ENCODE data around the gene TNS3. TPM values are rescaled to one million over a fixed set of nuclear protein-coding genes. Genes with fewer than 3 reads are reported as not detected.
"Not testable (repeated sequence)": the region's sequence is repeated elsewhere in the genome, so short reads cannot be mapped to it uniquely, and the experiment has no call there.

Gene TNS3
- total and polyA plus RNA-seq, 5 donors from 2014 or later: 1.4 TPM; not detected in 4

- no peak overlapping the region for H3K4me3 Mint-ChIP-seq
- Histone ChIP-seq H3K4me1 (ENCODE audit: control insufficient read depth, insufficient read depth, low read length, poor library complexity, severe bottlenecking) (no peaks in the 10 kb centered on the region), H3K9me3 (ENCODE audit: control insufficient read depth in 2 of 2, low read length in 2 of 2) (peaks cover 2 to 16% of the 10 kb centered on the region in 2 experiments), H3K27ac (ENCODE audit: insufficient read depth, low read length, poor library complexity, severe bottlenecking) (no peak overlapping the region), H3K27me3 (ENCODE audit: control insufficient read depth, insufficient read depth, low read length) (no peaks in the 10 kb centered on the region), H3K4me3 (ENCODE audit: low read depth, low read length) (no peak overlapping the region), H3K36me3 (ENCODE audit: control insufficient read depth, insufficient read depth, low read length) (no peaks in the 10 kb centered on the region)
- H3K27ac Mint-ChIP-seq: no peak overlapping the region
- ATAC-seq (ENCODE audit: low read depth in 2 of 2): peak; percentile 23 to 26
- no peaks in the 10 kb centered on the region for H3K27me3 Mint-ChIP-seq
- no peak for DNase-seq
- peaks cover 0 to 2% (median 0%) of the 10 kb centered on the region in 4 donors for H3K4me1 Mint-ChIP-seq
- peaks cover 2 to 14% (median 4%) of the 10 kb centered on the region in 7 donors for H3K9me3 Mint-ChIP-seq
- H3K36me3 Mint-ChIP-seq: no peaks in the 10 kb centered on the region
Observed at GRCh38 chr7:47600199-47601118, 18.5 kb upstream of the TNS3 start.

DNA sequence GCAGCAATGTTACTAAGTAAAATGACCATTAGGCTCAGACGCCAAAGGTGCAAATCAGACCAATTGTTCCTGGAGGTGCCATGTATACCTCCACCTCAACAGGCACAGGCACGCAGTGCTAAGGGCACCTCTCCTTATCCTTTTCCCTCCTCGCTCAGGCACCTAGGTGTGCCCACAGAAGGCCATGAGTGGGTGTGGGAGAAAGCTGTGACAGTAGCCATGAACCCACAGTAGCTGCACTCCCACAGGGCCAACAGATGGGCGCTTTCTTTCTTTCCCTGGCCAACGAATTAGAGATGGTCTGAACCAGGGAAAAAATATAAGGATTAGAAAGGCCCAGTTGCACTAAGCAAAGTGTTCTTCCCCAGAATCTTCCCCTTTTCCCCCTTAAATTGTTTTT is 15.5 kb upstream of the TNS3 start:
- Histone ChIP-seq H3K27me3 (ENCODE audit: control insufficient read depth, insufficient read depth, low read length) (no peaks in the 10 kb centered on the region), H3K9me3 (ENCODE audit: control insufficient read depth in 2 of 2, low read length in 2 of 2) (peaks cover 2 to 16% of the 10 kb centered on the region in 2 experiments), H3K36me3 (ENCODE audit: control insufficient read depth, insufficient read depth, low read length) (no peaks in the 10 kb centered on the region), H3K4me1 (ENCODE audit: control insufficient read depth, insufficient read depth, low read length, poor library complexity, severe bottlenecking) (no peaks in the 10 kb centered on the region), H3K27ac (ENCODE audit: insufficient read depth, low read length, poor library complexity, severe bottlenecking) (no peak overlapping the region), H3K4me3 (ENCODE audit: low read depth, low read length) (no peak overlapping the region)
- H3K36me3 Mint-ChIP-seq: no peaks in the 10 kb centered on the region
- H3K9me3 Mint-ChIP-seq: peaks cover 2 to 16% (median 4%) of the 10 kb centered on the region in 7 donors
- H3K27me3 Mint-ChIP-seq: no peaks in the 10 kb centered on the region
- no peak overlapping the region for H3K4me3 Mint-ChIP-seq
- no peak overlapping the region for H3K27ac Mint-ChIP-seq
- no peak for ATAC-seq (ENCODE audit: low read depth in 2 of 2)
- peaks cover 0 to 2% (median 0%) of the 10 kb centered on the region in 4 donors for H3K4me1 Mint-ChIP-seq
- DNase-seq: no peak

- H3K27ac Mint-ChIP-seq: no peak overlapping the region
- H3K9me3 Mint-ChIP-seq: peaks cover 2 to 16% (median 4%) of the 10 kb centered on the region in 7 donors
- no peak overlapping the region for H3K4me3 ChIP-seq (ENCODE audit: low read depth, low read length)
- ATAC-seq (ENCODE audit: low read depth in 2 of 2) (no peak), DNase-seq (no peak)
- H3K4me1 Mint-ChIP-seq: peaks cover 0 to 2% (median 0%) of the 10 kb centered on the region in 4 donors
- H3K27me3 Mint-ChIP-seq: no peaks in the 10 kb centered on the region
- H3K27ac ChIP-seq (ENCODE audit: insufficient read depth, low read length, poor library complexity, severe bottlenecking): no peak overlapping the region
- no peaks in the 10 kb centered on the region for H3K27me3 ChIP-seq (ENCODE audit: control insufficient read depth, insufficient read depth, low read length)
- H3K9me3 ChIP-seq (ENCODE audit: control insufficient read depth in 2 of 2, low read length in 2 of 2): peaks cover 2 to 16% of the 10 kb centered on the region in 2 experiments
- H3K4me3 Mint-ChIP-seq: no peak overlapping the region
- H3K36me3 Mint-ChIP-seq: no peaks in the 10 kb centered on the region
- H3K36me3 ChIP-seq (ENCODE audit: control insufficient read depth, insufficient read depth, low read length): no peaks in the 10 kb centered on the region
- no peaks in the 10 kb centered on the region for H3K4me1 ChIP-seq (ENCODE audit: control insufficient read depth, insufficient read depth, low read length, poor library complexity, severe bottlenecking)
Observed at GRCh38 chr7:47596502-47597202, 14.7 kb upstream of the TNS3 start.

GRCh38 chr7:47594406-47594805 is 12.5 kb upstream of the TNS3 start:
- Histone ChIP-seq H3K4me3 (ENCODE audit: low read depth, low read length) (no peak overlapping the region), H3K27me3 (ENCODE audit: control insufficient read depth, insufficient read depth, low read length) (no peaks in the 10 kb centered on the region)

GRCh38 chr7:47591655-47592572 is 10.0 kb upstream of the TNS3 start:
- no peaks in the 10 kb centered on the region for H3K4me1 Mint-ChIP-seq
- DNase-seq (no peak), ATAC-seq (ENCODE audit: low read depth in 2 of 2) (no peak)

More at GRCh38 chr7:47594406-47594805, 12.5 kb upstream of the TNS3 start:
- H3K9me3 ChIP-seq (ENCODE audit: control insufficient read depth in 2 of 2, low read length in 2 of 2): peaks cover 2 to 16% of the 10 kb centered on the region in 2 experiments
- H3K4me1 Mint-ChIP-seq: no peaks in the 10 kb centered on the region
- H3K9me3 Mint-ChIP-seq: peaks cover 0 to 16% (median 4%) of the 10 kb centered on the region in 7 donors
- no peak overlapping the region for H3K4me3 Mint-ChIP-seq
- DNase-seq (no peak), ATAC-seq (ENCODE audit: low read depth in 2 of 2) (no peak)
- H3K27ac Mint-ChIP-seq: no peak overlapping the region
- H3K36me3 ChIP-seq (ENCODE audit: control insufficient read depth, insufficient read depth, low read length): no peaks in the 10 kb centered on the region
- no peaks in the 10 kb centered on the region for H3K36me3 Mint-ChIP-seq
- no peaks in the 10 kb centered on the region for H3K27me3 Mint-ChIP-seq
- no peaks in the 10 kb centered on the region for H3K4me1 ChIP-seq (ENCODE audit: control insufficient read depth, insufficient read depth, low read length, poor library complexity, severe bottlenecking)
- no peak overlapping the region for H3K27ac ChIP-seq (ENCODE audit: insufficient read depth, low read length, poor library complexity, severe bottlenecking)

DNA sequence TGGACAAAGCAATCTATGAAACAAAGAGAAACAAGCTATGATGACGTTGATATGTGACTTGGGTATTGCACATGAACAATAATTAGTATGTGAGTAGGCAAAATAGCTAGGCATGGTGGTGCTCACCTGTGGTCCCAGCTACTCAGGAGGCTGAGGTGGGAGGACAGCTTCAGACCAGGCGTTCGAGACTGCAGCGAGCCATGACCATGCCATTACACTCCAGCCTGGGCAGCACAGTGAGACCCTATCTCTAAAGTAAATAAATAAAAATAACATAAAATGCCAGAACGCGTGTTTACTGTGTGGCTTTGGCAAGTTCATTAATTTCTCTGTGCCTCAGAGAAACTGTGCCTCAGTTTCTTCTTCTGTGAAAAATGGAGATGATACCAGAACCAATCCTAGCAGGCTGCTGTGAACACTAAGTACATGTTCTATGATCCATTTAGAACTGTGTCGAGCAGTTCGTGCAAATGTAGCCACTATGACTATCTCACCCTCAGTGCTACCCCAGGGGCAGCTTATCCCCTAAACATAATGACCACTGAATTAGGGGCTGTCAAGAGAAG is 9.3 kb upstream of the TNS3 start:
- H3K4me3 Mint-ChIP-seq: no peak overlapping the region
- Histone ChIP-seq H3K27ac (ENCODE audit: insufficient read depth, low read length, poor library complexity, severe bottlenecking) (no peak overlapping the region), H3K36me3 (ENCODE audit: control insufficient read depth, insufficient read depth, low read length) (no peaks in the 10 kb centered on the region), H3K9me3 (ENCODE audit: control insufficient read depth in 2 of 2, low read length in 2 of 2) (peaks cover 0 to 3% of the 10 kb centered on the region in 2 experiments), H3K4me1 (ENCODE audit: control insufficient read depth, insufficient read depth, low read length, poor library complexity, severe bottlenecking) (no peaks in the 10 kb centered on the region), H3K27me3 (ENCODE audit: control insufficient read depth, insufficient read depth, low read length) (no peaks in the 10 kb centered on the region), H3K4me3 (ENCODE audit: low read depth, low read length) (no peak overlapping the region)
- DNase-seq: no peak
- H3K27me3 Mint-ChIP-seq: no peaks in the 10 kb centered on the region
- peaks cover 0 to 4% (median 0%) of the 10 kb centered on the region in 7 donors for H3K9me3 Mint-ChIP-seq
- ATAC-seq (ENCODE audit: low read depth in 2 of 2): no peak
- no peaks in the 10 kb centered on the region for H3K36me3 Mint-ChIP-seq
- H3K4me1 Mint-ChIP-seq: no peaks in the 10 kb centered on the region
- H3K27ac Mint-ChIP-seq: no peak overlapping the region

More at GRCh38 chr7:47591655-47592572, 10.0 kb upstream of the TNS3 start:
- Histone ChIP-seq H3K4me1 (ENCODE audit: control insufficient read depth, insufficient read depth, low read length, poor library complexity, severe bottlenecking) (no peaks in the 10 kb centered on the region), H3K36me3 (ENCODE audit: control insufficient read depth, insufficient read depth, low read length) (no peaks in the 10 kb centered on the region), H3K27me3 (ENCODE audit: control insufficient read depth, insufficient read depth, low read length) (no peaks in the 10 kb centered on the region), H3K9me3 (ENCODE audit: control insufficient read depth in 2 of 2, low read length in 2 of 2) (peaks cover 0 to 10% of the 10 kb centered on the region in 2 experiments), H3K4me3 (ENCODE audit: low read depth, low read length) (no peak overlapping the region), H3K27ac (ENCODE audit: insufficient read depth, low read length, poor library complexity, severe bottlenecking) (no peak overlapping the region)
- Mint-ChIP-seq H3K36me3 (no peaks in the 10 kb centered on the region), H3K27me3 (no peaks in the 10 kb centered on the region), H3K27ac (no peak overlapping the region), H3K4me3 (no peak overlapping the region), H3K9me3 (peaks cover 0 to 7% (median 0%) of the 10 kb centered on the region in 7 donors)

DNA sequence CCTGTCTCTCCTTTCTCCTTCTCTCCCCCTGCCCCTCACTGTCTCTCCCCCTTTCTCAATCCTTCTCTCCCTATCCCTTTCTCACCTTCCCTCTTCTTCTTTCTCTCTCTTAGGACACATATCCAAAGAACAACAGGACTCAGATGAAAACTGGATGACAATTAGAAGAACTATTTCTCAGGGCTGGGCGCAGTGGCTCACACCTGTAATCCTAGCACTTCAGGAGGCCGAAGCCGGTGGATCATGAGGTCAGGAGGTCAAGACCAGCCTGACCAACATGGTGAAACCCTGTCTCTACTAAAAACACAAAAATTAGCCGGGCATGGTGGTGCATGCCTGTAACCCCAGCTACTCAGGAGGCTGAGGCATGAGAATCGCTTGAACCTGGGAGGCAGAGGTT is 8.3 kb upstream of the TNS3 start:
- not testable (repeated sequence) for H3K36me3 Mint-ChIP-seq; H3K4me3 ChIP-seq (ENCODE audit: low read depth, low read length); H3K9me3 ChIP-seq (ENCODE audit: control insufficient read depth in 2 of 2, low read length in 2 of 2); ATAC-seq (ENCODE audit: low read depth in 2 of 2); H3K4me3 Mint-ChIP-seq; H3K4me1 Mint-ChIP-seq; H3K27me3 Mint-ChIP-seq; H3K4me1 ChIP-seq (ENCODE audit: control insufficient read depth, insufficient read depth, low read length, poor library complexity, severe bottlenecking); H3K9me3 Mint-ChIP-seq; DNase-seq; H3K27me3 ChIP-seq (ENCODE audit: control insufficient read depth, insufficient read depth, low read length); H3K36me3 ChIP-seq (ENCODE audit: control insufficient read depth, insufficient read depth, low read length); H3K27ac ChIP-seq (ENCODE audit: insufficient read depth, low read length, poor library complexity, severe bottlenecking)
- H3K27ac Mint-ChIP-seq: peak overlapping the region in 1 of 3 donors; percentile 15

Measured in CD4-positive, CD25-positive, alpha-beta regulatory T cell (primary cell).